HG02870 (cell line): ENCODE data around the gene C1orf146.
"Not testable (repeated sequence)": the region's sequence is repeated elsewhere in the genome, so short reads cannot be mapped to it uniquely, and the experiment has no call there.

Experiments
- ATAC-seq: cut with Tn5 transposase; IDR thresholded peaks from one replicate; pipeline ENCODE4 v1.9.1; 2021; ENCODE audit warnings: mild to moderate bottlenecking, moderate library complexity; ENCODE audit not compliant: unreplicated experiment

The C1orf146 gene

GRCh38 chr1:92273039-92273438 is 55.3 kb downstream of the C1orf146 start:
- no peak for ATAC-seq

GRCh38 chr1:92274939-92275338 is 57.2 kb downstream of the C1orf146 start:
- ATAC-seq = no peak

GRCh38 chr1:92276082-92276481 is 58.4 kb downstream of the C1orf146 start:
- no peak for ATAC-seq

- ATAC-seq = no peak
Measured at GRCh38 chr1:92277105-92277723, 59.5 kb downstream of the C1orf146 start.

- ATAC-seq = not testable (repeated sequence)
Measured at GRCh38 chr1:92279781-92280180, 62.1 kb downstream of the C1orf146 start.

- ATAC-seq = not testable (repeated sequence)
Measured at GRCh38 chr1:92281411-92281810, 63.7 kb downstream of the C1orf146 start.

- no peak for ATAC-seq
Measured at GRCh38 chr1:92291372-92291999, 73.8 kb downstream of the C1orf146 start.
